Activated CD8-positive, alpha-beta memory T cell treated with anti-CD3 and anti-CD28 coated beads, Interleukin-2, amount 10 ng/mL, durations not matched to agents 7 days and 5 days (primary cell): ENCODE results near the gene OR7A17. TPM values are rescaled to one million over a fixed set of nuclear protein-coding genes. Genes with fewer than 3 reads are reported as not detected.

ENCODE experiments used
- ATAC-seq: fragments of 150-1000 bp; cut with Tn5 transposase; one replicate; pipeline ENCODE4 v1.10.0; 2021; ENCODE audit warnings: moderate library complexity
- CTCF ChIA-PET: fragments of 350-600 bp; sonication (Branson Sonifier 250); formaldehyde crosslinking; loops from one replicate; lab custom pipeline; 2021; ENCODE audit warnings: antibody characterized with exemption; lab: Charles Lee
- DNase-seq: peaks from one replicate; pipeline ENCODE4 v3.0.0-alpha.2; 2020
- H3K27ac Mint-ChIP-seq: one replicate; pipeline ENCODE4 v1.8.0; 2021; ENCODE audit warnings: mild to moderate bottlenecking, mixed read lengths
- H3K27me3 Mint-ChIP-seq: one replicate; pipeline ENCODE4 v1.8.0; 2021; ENCODE audit warnings: mixed read lengths
- H3K36me3 Mint-ChIP-seq: one replicate; pipeline ENCODE4 v1.8.0; 2021; ENCODE audit warnings: mild to moderate bottlenecking, mixed read lengths
- H3K4me1 Mint-ChIP-seq: one replicate; pipeline ENCODE4 v1.8.0; 2021; ENCODE audit warnings: mixed read lengths
- H3K4me3 Mint-ChIP-seq: one replicate; pipeline ENCODE4 v1.8.0; 2021; ENCODE audit warnings: mild to moderate bottlenecking, moderate library complexity, mixed read lengths
- H3K9me3 Mint-ChIP-seq: one replicate; pipeline ENCODE4 v1.8.0; 2022; ENCODE audit warnings: low read depth, mixed read lengths
- total RNA-seq, 2 experiments: library from RNA; stranded (reverse); gene quantifications; one replicate each; pipeline ENCODE4 v1.2.3, GENCODE V29; 2021

Gene OR7A17
- not detected for total RNA-seq

- Mint-ChIP-seq H3K36me3 (no peaks in the 10 kb centered on the region), H3K9me3 (no peaks in the 10 kb centered on the region), H3K4me3 (no peak within 1 kb of the TSS), H3K4me1 (peaks cover 4% of the 10 kb centered on the region), H3K27ac (no peak within 1 kb of the TSS), H3K27me3 (peaks cover 13% of the 10 kb centered on the region)
- DNase-seq (no peak), ATAC-seq (no peak)
- CTCF ChIA-PET: no interaction called here
These were observed at the start of gene OR7A17 for GRCh38 chr19:14886032-14886431. TSS of gene OR7A17 (minus strand) at chr19:14886132. CDS start at chr19:14881355, 4,777 bp downstream.

GRCh38 chr19:14933506-14933905 is 47.6 kb upstream of the OR7A17 start:
- no peaks in the 10 kb centered on the region for H3K9me3 Mint-ChIP-seq
- H3K4me1 Mint-ChIP-seq: no peaks in the 10 kb centered on the region
- H3K36me3 Mint-ChIP-seq: no peaks in the 10 kb centered on the region
- peaks cover 3% of the 10 kb centered on the region for H3K27me3 Mint-ChIP-seq
- no peak for DNase-seq
- no peak for ATAC-seq
- no peak overlapping the region for H3K4me3 Mint-ChIP-seq
- CTCF ChIA-PET: no interaction called here
- H3K27ac Mint-ChIP-seq: no peak overlapping the region

- CTCF ChIA-PET: no interaction called here
- no peak overlapping the region for H3K27ac Mint-ChIP-seq
- H3K4me1 Mint-ChIP-seq: no peaks in the 10 kb centered on the region
- ATAC-seq: no peak
- H3K36me3 Mint-ChIP-seq: no peaks in the 10 kb centered on the region
- H3K9me3 Mint-ChIP-seq: peaks cover 3% of the 10 kb centered on the region
- H3K4me3 Mint-ChIP-seq: no peak overlapping the region
- H3K27me3 Mint-ChIP-seq: peaks cover 2% of the 10 kb centered on the region
- DNase-seq: no peak
These were observed 30.9 kb upstream of the OR7A17 start for GRCh38 chr19:14916848-14917247.

- no peaks in the 10 kb centered on the region for H3K36me3 Mint-ChIP-seq
- H3K9me3 Mint-ChIP-seq: peaks cover 3% of the 10 kb centered on the region
- H3K4me3 Mint-ChIP-seq: no peak overlapping the region
- peaks cover 2% of the 10 kb centered on the region for H3K27me3 Mint-ChIP-seq
- ATAC-seq (no peak), DNase-seq (no peak)
- CTCF ChIA-PET: no interaction called here
- no peak overlapping the region for H3K27ac Mint-ChIP-seq
- no peaks in the 10 kb centered on the region for H3K4me1 Mint-ChIP-seq
These were observed 29.2 kb upstream of the OR7A17 start for GRCh38 chr19:14915116-14915515.

GRCh38 chr19:14906711-14907110 is 20.8 kb upstream of the OR7A17 start:
- Mint-ChIP-seq H3K27ac (no peak overlapping the region), H3K36me3 (no peaks in the 10 kb centered on the region), H3K4me1 (no peaks in the 10 kb centered on the region), H3K4me3 (no peak overlapping the region), H3K27me3 (peaks cover 6% of the 10 kb centered on the region), H3K9me3 (no peaks in the 10 kb centered on the region)
- CTCF ChIA-PET: interaction anchor here (0.7 kb wide), 1 partner anchor 96 kb away, joined by 3 read pairs; no protein-coding TSS in a partner anchor
- no peak for ATAC-seq
- DNase-seq: no peak

- no peak overlapping the region for H3K27ac Mint-ChIP-seq
- no peaks in the 10 kb centered on the region for H3K4me1 Mint-ChIP-seq
- no peaks in the 10 kb centered on the region for H3K9me3 Mint-ChIP-seq
- no peak for DNase-seq
- CTCF ChIA-PET: no interaction called here
- H3K36me3 Mint-ChIP-seq: no peaks in the 10 kb centered on the region
- H3K27me3 Mint-ChIP-seq: peaks cover 6% of the 10 kb centered on the region
- no peak for ATAC-seq
- no peak overlapping the region for H3K4me3 Mint-ChIP-seq
These were observed 15.8 kb upstream of the OR7A17 start for GRCh38 chr19:14901675-14902260.

GRCh38 chr19:14890643-14891379 is 4.9 kb upstream of the OR7A17 start:
- no peak overlapping the region for H3K4me3 Mint-ChIP-seq

GRCh38 chr19:14889994-14890642 is 4.2 kb upstream of the OR7A17 start:
- Mint-ChIP-seq H3K9me3 (no peaks in the 10 kb centered on the region), H3K4me3 (no peak overlapping the region), H3K27ac (no peak overlapping the region), H3K27me3 (peaks cover 24% of the 10 kb centered on the region), H3K4me1 (peaks cover 4% of the 10 kb centered on the region), H3K36me3 (no peaks in the 10 kb centered on the region)
- CTCF ChIA-PET: no interaction called here
- DNase-seq: no peak
- ATAC-seq: no peak

More at GRCh38 chr19:14890643-14891379, 4.9 kb upstream of the OR7A17 start:
- Mint-ChIP-seq H3K9me3 (no peaks in the 10 kb centered on the region), H3K27me3 (peaks cover 21% of the 10 kb centered on the region), H3K36me3 (no peaks in the 10 kb centered on the region), H3K4me1 (peaks cover 4% of the 10 kb centered on the region), H3K27ac (no peak overlapping the region)
- ATAC-seq (no peak), DNase-seq (no peak)
- CTCF ChIA-PET: interaction anchor here (1.7 kb wide), 1 partner anchor 9 kb away, joined by 3 read pairs; no protein-coding TSS in a partner anchor

- peaks cover 3% of the 10 kb centered on the region for H3K27me3 Mint-ChIP-seq
- H3K9me3 Mint-ChIP-seq: no peaks in the 10 kb centered on the region
- DNase-seq (no peak), ATAC-seq (no peak)
- H3K27ac Mint-ChIP-seq: no peak overlapping the region
- no peak overlapping the region for H3K4me3 Mint-ChIP-seq
- H3K36me3 Mint-ChIP-seq: no peaks in the 10 kb centered on the region
- H3K4me1 Mint-ChIP-seq: no peaks in the 10 kb centered on the region
- CTCF ChIA-PET: no interaction called here
These were observed 14.2 kb downstream of the OR7A17 start for GRCh38 chr19:14871619-14872230.

- Mint-ChIP-seq H3K4me3 (no peak overlapping the region), H3K27me3 (peaks cover 6% of the 10 kb centered on the region), H3K36me3 (no peaks in the 10 kb centered on the region), H3K4me1 (no peaks in the 10 kb centered on the region), H3K27ac (no peak overlapping the region), H3K9me3 (no peaks in the 10 kb centered on the region)
- CTCF ChIA-PET: interaction anchor here (0.6 kb wide), 1 partner anchor 1650 kb away, joined by 3 read pairs; no protein-coding TSS in a partner anchor
- ATAC-seq: no peak
- no peak for DNase-seq
These were observed 17.4 kb downstream of the OR7A17 start for GRCh38 chr19:14868497-14868896.

GRCh38 chr19:14848822-14849221 is 37.1 kb downstream of the OR7A17 start, which contains the start of gene OR7A10:
TSS of gene OR7A10 (minus strand) at chr19:14848922. CDS start at chr19:14841877, 7,045 bp downstream.
- H3K4me3 Mint-ChIP-seq: no peak within 1 kb of the TSS
- no peaks in the 10 kb centered on the region for H3K36me3 Mint-ChIP-seq
- CTCF ChIA-PET: no interaction called here
- ATAC-seq: no peak
- DNase-seq: no peak
- H3K4me1 Mint-ChIP-seq: no peaks in the 10 kb centered on the region
- no peak within 1 kb of the TSS for H3K27ac Mint-ChIP-seq
- H3K27me3 Mint-ChIP-seq: peaks cover 9% of the 10 kb centered on the region
- H3K9me3 Mint-ChIP-seq: no peaks in the 10 kb centered on the region

GRCh38 chr19:14843578-14843977 is 42.4 kb downstream of the OR7A17 start:
- Mint-ChIP-seq H3K4me3 (no peak overlapping the region), H3K4me1 (no peaks in the 10 kb centered on the region), H3K36me3 (no peaks in the 10 kb centered on the region), H3K27me3 (peaks cover 7% of the 10 kb centered on the region), H3K27ac (no peak overlapping the region), H3K9me3 (no peaks in the 10 kb centered on the region)
- ATAC-seq (no peak), DNase-seq (no peak)
- CTCF ChIA-PET: no interaction called here

- DNase-seq: no peak
- no peak overlapping the region for H3K4me3 Mint-ChIP-seq
- H3K27me3 Mint-ChIP-seq: peaks cover 7% of the 10 kb centered on the region
- no peak for ATAC-seq
- no peaks in the 10 kb centered on the region for H3K36me3 Mint-ChIP-seq
- H3K27ac Mint-ChIP-seq: no peak overlapping the region
- H3K4me1 Mint-ChIP-seq: no peaks in the 10 kb centered on the region
- no peaks in the 10 kb centered on the region for H3K9me3 Mint-ChIP-seq
- CTCF ChIA-PET: no interaction called here
These were observed 42.8 kb downstream of the OR7A17 start for GRCh38 chr19:14843169-14843568.
